NCI-H146 treated with DMSO at 0.1 percent for 48 hours (cell line): ENCODE results near the gene HEATR3.
"Not testable (repeated sequence)": the region's sequence is repeated elsewhere in the genome, so short reads cannot be mapped to it uniquely, and the experiment has no call there.

ENCODE experiments used
- DNase-seq: peaks from one replicate; lab custom pipeline; 2025; ENCODE audit not compliant: unreplicated experiment; lab: John Stamatoyannopoulos, UW

HEATR3 gene

GRCh38 chr16:50096791-50097190 lies 31.0 kb downstream of the HEATR3 start:
- DNase-seq = no peak

DNA sequence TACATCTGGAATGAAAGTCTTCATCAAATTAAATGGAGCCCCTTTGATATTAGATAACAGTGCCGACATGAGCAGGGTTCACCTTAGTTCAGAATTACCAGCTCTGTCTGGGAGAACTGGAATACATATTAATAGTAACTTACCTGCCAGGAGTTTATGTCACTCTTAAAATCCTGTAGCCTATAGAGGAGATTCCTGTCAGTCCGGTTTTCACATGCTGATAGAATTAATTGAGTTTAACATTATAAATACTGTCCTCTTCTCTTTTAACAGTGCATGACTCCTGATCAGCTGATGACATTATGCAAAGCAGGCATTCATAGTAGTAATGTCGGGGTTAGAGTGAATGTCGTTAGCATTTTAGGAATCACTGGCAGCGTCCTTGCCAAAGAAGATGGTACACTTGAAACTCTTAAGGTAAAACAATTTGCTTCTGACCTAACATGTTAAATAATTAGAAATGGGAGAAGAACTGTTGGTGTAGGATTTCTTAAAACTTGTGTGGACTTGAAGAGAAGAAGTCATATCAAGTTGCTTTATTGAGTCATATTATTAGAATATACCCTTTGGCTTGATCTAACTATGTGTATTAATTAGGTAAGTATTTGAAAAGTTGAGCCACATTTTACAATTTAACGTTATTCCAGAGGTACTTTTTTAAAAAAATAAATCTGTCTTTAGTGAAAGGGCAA lies 34.3 kb downstream of the HEATR3 start:
- DNase-seq = no peak

- no peak for DNase-seq
Observed at GRCh38 chr16:50102051-50102746, 36.4 kb downstream of the HEATR3 start.

GRCh38 chr16:50103764-50104163 lies 38.0 kb downstream of the HEATR3 start:
- DNase-seq = no peak

DNA sequence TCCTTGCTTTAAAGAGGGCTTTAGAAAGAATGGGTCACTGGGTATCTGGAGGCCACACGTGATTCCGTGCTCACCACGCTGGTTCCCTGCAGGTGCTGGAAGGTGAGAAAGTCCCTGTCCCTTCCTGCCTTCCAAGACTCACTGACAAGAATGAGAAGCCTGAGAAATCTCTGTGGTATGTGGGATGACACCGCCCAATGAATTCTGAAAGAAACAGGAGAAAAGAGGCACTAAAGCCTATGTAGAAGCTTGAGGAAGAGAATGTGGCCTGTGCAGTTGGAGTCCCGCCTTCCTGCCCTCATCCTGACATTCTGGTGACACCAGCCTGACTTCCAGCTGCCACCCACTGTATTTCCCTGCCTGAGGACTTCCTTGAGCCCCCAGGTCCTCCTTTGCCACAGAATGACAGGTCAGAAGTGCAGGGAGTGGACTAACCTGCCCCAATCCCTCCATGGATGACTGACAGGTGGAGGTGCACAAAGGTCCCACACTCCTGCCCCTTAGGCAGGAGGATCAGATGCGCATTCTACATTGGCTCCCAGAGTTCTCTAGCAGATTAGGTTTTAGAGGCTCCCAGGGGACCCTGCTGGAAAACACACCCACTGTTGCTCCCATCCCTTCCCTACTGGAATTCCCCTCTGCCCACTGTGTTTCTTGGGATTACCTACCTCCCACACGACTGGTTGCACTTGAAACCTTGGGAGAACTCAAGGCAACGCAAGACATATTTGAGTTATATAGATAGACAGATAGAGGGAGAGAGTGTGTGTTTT lies 48.8 kb downstream of the HEATR3 start:
- DNase-seq = no peak

DNA sequence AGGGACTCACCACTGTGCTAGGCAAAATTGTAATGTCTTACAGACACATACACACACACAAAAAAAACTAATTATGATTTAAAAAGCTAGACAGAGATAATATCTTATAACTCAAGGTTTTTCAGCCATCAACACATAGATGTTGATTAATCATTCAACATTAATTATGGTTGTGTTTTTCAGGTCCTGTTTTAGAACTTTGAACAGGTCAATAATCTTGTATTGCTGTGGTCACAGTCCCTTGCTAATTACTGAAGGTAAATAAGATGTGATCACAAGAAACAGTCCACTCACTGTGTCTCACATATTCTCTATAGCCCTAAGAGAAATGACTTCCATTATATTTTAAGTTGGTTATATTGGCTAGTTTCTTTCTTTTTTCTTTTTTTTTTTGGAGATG lies 54.9 kb downstream of the HEATR3 start:
- no peak for DNase-seq

DNA sequence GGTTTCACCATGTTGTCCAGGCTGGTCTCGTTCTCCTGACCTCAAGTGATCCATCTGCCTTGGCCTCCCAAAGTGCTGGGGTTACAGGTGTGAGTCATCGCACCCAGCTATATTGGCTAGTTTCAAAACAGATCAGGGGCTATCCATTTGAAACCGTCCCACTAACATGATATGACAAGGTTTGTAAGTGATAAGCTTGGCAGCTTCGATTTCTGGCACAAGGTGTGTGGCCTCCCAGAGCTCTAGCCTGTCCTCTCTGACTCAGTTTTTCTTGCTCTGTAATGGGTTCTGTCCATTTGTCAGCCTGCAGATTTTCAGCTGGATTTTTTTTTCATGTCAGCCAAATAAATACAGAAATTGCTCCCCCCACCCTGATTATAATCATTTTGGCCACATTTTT lies 55.5 kb downstream of the HEATR3 start:
- no peak for DNase-seq

DNA sequence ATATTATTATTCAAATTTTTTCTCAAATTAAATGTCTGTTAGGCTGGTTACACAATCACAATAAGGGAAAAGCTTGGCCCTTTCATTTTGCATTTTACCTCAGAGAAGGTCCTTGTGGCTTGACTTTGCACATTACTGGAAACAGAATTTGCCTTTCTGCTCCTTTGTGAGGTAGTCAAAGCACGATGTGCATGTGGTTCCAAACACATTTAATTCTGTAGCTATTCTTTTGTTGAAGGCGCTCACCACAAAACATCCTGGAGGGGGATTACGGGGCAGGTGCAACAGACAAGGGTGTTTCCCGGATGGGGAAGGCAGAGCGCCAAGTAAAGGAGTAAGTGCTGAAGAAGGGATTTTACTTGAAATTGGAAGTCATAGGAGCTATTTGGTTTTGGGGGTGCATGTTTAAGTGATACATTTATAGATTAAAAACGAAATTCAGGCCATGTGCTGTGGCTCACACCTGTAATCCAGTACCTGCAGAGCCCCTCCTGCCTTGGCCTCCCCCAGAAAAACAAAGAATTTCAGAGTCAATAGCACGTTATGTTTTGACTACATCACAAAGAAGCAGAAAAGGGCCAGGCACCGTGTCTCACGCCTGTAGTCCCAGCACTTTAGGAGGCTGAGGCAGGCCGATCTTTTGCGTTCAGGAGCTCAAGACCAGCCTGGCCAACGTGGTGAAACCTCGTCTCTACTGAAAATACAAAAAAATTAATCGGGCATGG lies 56.1 kb downstream of the HEATR3 start:
- no peak for DNase-seq

GRCh38 chr16:50123417-50123816 lies 57.6 kb downstream of the HEATR3 start:
- DNase-seq = no peak

DNA sequence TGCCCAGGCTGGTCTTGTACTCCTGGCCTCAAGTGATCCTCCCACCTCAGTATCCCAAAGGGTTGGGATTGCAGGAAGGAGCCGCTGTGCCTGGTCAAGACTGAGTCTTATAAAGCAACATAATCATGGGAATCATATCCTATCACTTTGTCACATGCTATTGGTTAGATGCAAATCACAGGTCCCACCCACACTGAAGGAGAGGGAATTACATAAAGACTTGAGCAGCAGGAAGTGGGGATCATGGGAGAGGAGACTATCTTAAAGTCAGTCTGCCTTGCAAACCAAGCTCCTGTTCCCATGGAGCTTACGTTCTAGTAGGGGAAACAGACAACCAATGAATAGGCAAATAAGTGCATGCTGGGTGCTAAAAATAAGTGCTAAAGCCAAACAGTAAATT lies 59.0 kb downstream of the HEATR3 start:
- DNase-seq = no peak

DNA sequence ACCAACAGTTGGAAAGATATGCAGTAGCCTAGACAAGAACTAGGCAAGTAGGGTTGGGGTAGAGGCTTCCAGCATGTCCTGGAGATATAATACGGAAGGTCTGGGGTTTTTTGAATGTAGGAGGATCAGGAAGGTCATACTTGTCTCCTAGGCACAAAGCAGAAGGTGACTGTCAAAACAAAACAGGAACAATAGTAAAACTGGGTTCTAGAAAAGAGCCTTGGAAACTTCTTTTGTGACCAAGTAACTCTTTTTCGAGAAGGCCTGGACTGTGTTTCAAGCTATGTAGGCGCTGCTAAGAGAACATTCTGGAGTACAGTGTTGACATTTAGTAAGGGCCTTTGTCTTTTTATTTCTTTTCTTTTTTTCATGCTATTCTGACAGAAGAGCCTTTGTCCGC lies 60.4 kb downstream of the HEATR3 start:
- DNase-seq = no peak

DNA sequence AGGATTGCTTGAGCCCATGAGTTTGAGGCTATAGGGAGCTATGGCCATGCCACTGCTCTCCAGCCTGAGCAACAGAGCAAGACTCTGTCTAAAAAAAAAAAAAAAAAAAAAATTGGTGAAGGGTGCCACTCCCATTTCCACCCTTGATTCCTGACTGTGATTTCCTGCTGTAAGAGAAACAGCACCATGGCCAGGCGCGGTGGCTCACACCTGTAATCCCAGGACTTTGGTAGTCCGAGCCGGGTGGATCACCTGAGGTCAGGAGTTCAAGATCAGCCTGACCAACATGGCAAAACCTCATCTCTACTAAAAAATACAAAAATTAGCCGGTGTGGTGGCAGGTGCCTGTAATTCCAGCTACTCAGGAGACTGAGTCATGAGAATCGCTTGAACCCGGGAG lies 66.8 kb downstream of the HEATR3 start:
- DNase-seq = not testable (repeated sequence)

GRCh38 chr16:50133214-50133613 lies 67.4 kb downstream of the HEATR3 start:
- DNase-seq = no peak

- no peak for DNase-seq
Observed at GRCh38 chr16:50136399-50136798, 70.6 kb downstream of the HEATR3 start.

DNA sequence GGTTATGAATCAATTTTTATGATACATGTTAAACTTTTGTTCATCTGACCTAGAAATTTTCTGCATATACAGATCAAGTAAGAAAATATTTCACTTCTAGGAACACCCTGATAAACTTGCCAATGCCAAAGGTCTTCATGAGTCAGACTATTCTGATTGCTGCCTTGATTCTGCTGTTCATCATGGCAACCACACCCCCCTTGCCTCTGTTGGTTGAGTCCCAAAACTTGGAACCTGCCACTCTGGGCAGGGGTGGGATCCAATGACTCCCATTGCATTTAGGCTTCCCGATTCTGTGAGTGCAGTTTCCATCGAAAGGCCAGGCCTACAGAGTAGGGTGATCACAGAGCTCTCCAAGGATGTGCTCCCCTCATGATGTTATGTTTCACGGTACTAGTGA lies 71.5 kb downstream of the HEATR3 start:
- no peak for DNase-seq

DNA sequence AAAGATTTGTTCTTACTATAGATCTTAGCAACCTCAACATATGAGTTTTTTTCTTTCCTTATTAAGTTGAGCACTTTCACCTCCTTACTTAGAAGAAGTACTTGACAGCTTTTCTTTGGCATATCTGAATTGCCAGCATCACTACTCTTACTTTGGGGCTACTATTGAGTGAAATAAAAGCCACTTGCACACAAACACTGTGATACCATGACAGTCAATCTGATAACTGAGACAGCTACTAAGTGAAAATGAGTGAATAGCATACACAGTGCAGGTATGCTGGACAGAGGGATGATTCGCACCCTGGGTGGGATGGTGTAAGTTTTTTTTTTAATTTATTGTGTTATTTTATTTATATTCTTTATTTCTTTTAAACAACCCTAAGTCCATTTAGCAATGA lies 73.8 kb downstream of the HEATR3 start:
- no peak for DNase-seq

- DNase-seq = no peak
Observed at GRCh38 chr16:50144211-50144610, 78.4 kb downstream of the HEATR3 start.

DNA sequence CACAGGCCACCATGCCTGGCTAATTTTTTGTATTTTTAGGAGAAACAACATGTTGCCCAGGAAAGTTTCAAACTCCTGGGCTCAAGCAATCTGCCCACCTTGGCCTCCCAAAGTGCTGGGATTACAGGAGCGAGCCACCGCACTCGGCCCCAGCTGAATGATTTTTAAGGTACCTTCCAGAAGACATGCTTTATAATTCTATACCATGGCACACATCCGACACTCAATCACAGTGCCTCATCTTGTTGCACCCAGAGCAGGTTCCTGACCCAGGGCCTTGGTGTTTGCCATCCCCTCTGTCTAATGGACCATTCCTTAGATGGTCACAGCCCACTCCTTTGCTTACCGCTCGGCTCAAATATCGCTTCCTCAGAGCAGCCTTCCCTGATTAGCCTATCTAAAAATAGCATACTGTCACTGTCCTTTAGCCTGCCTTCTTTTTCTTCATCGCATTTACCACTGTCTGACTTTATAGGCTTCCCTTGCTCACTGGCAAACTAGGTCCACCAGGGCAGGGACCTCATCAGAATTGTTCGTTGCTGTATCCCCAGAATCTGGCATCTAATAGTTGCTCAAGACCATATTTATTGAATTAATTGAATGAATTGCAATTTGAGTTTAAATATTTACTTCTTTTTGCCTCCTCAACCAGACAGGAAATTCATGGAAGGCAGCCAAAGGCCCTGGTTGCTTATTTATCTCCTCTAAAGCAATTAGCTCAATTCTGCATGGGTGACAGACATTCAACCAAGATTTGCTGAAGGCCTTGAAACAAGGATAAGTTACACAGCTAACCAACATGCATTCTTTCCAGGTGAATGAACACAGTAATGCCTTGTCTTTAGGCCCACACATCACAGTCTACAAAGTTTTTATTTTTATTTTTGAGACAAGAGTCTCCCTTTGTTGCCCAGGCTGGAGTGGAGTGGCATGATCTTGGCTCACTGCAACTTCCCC lies 81.0 kb downstream of the HEATR3 start:
- no peak for DNase-seq

- no peak for DNase-seq
Observed at GRCh38 chr16:50151322-50151721, 85.6 kb downstream of the HEATR3 start.

- no peak for DNase-seq
Observed at GRCh38 chr16:50151756-50152155, 86.0 kb downstream of the HEATR3 start.
